Measurements from ENCODE around the gene UBASH3B. TPM values are rescaled to one million over a fixed set of nuclear protein-coding genes. Genes with fewer than 3 reads are reported as not detected.
A peak's percentile ranks its signal among the peaks of the same experiment; 100 is the strongest.
"Not testable (repeated sequence)": the region's sequence is repeated elsewhere in the genome, so short reads cannot be mapped to it uniquely, and the experiment has no call there.

Gene UBASH3B
- total RNA-seq, 1 donor, result 21.4 TPM

DNA sequence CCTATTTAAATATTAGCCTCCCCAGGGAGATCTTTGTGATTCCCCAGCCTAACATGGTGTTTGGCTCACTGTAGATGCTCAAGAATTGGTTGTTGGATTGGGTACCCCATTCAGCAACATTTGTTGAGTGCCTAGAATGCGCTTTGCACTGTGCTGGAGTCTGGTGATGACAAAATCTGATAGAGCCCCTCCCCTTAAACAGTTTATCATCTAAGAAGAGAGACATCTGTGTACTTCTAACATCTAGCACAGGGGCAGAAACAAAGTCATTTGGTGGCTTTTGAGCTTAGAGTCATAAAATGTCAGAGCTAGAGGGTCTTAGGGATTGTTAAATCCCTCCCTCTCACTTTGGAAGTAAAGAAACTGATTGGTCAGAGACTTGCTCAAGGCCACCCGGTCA is 73.0 kb downstream of the UBASH3B start:
- no peaks in the 10 kb centered on the region for H3K27me3 ChIP-seq (ENCODE audit: insufficient read depth, low read length)
- H2AFZ ChIP-seq (ENCODE audit: low read length), result no peak overlapping the region
- no peak for DNase-seq (ENCODE audit: insufficient read length, low spot score, missing footprints)
- H3K4me2 ChIP-seq (ENCODE audit: insufficient read depth, low read length), result no peak overlapping the region
- TF ChIP-seq, protein P1, sequence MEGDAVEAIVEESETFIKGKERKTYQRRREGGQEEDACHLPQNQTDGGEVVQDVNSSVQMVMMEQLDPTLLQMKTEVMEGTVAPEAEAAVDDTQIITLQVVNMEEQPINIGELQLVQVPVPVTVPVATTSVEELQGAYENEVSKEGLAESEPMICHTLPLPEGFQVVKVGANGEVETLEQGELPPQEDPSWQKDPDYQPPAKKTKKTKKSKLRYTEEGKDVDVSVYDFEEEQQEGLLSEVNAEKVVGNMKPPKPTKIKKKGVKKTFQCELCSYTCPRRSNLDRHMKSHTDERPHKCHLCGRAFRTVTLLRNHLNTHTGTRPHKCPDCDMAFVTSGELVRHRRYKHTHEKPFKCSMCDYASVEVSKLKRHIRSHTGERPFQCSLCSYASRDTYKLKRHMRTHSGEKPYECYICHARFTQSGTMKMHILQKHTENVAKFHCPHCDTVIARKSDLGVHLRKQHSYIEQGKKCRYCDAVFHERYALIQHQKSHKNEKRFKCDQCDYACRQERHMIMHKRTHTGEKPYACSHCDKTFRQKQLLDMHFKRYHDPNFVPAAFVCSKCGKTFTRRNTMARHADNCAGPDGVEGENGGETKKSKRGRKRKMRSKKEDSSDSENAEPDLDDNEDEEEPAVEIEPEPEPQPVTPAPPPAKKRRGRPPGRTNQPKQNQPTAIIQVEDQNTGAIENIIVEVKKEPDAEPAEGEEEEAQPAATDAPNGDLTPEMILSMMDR (IDR thresholded peaks at IDR 0.05; ENCODE audit: extremely low read depth, low read depth, low read length), result no peak
- H3K36me3 ChIP-seq (ENCODE audit: insufficient read depth, low read length), result no peaks in the 10 kb centered on the region
- no peaks in the 10 kb centered on the region for H3K9me3 ChIP-seq (ENCODE audit: low read depth, low read length)
- peaks cover 48% of the 10 kb centered on the region for H3K4me1 ChIP-seq (ENCODE audit: insufficient read depth, low read length)
- H3K4me3 ChIP-seq (ENCODE audit: insufficient read depth, low read length), result no peak overlapping the region
- H3K27ac ChIP-seq (ENCODE audit: low read depth, low read length), result no peak overlapping the region
- peaks cover 69% of the 10 kb centered on the region for H3K79me2 ChIP-seq (ENCODE audit: insufficient read depth, low read length)
- H4K20me1 ChIP-seq (ENCODE audit: insufficient read depth, low read length), result no peaks in the 10 kb centered on the region

DNA sequence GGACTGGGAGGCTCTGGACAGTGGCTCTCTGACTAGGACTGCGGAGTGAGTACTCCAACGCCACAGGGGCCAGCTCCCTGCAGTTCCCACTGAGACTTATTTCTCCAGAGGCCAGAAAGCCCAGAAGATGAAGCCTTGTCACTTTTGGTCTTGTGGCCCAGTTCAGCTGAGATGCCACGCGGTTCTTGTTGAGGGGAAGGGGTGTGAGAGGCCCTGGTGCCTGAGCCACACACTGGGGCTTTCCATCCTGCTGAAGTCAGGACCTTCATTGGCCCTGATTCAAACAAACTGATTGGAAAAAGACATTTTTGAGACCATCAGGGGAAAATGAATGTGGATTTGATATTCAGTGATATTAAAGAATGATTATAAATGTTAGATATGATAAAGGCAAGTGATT is 73.6 kb downstream of the UBASH3B start:
- no peak for DNase-seq (ENCODE audit: insufficient read length, low spot score, missing footprints)
- no peaks in the 10 kb centered on the region for H3K27me3 ChIP-seq (ENCODE audit: insufficient read depth, low read length)
- no peak overlapping the region for H3K27ac ChIP-seq (ENCODE audit: low read depth, low read length)
- no peak overlapping the region for H3K4me3 ChIP-seq (ENCODE audit: insufficient read depth, low read length)
- H3K4me1 ChIP-seq (ENCODE audit: insufficient read depth, low read length), result peaks cover 48% of the 10 kb centered on the region
- H4K20me1 ChIP-seq (ENCODE audit: insufficient read depth, low read length), result no peaks in the 10 kb centered on the region
- H2AFZ ChIP-seq (ENCODE audit: low read length), result no peak overlapping the region
- H3K79me2 ChIP-seq (ENCODE audit: insufficient read depth, low read length), result peaks cover 68% of the 10 kb centered on the region
- no peak overlapping the region for H3K4me2 ChIP-seq (ENCODE audit: insufficient read depth, low read length)
- TF ChIP-seq, protein P1 (IDR thresholded peaks at IDR 0.05; ENCODE audit: extremely low read depth, low read depth, low read length), result no peak
- no peaks in the 10 kb centered on the region for H3K36me3 ChIP-seq (ENCODE audit: insufficient read depth, low read length)
- no peaks in the 10 kb centered on the region for H3K9me3 ChIP-seq (ENCODE audit: low read depth, low read length)

DNA sequence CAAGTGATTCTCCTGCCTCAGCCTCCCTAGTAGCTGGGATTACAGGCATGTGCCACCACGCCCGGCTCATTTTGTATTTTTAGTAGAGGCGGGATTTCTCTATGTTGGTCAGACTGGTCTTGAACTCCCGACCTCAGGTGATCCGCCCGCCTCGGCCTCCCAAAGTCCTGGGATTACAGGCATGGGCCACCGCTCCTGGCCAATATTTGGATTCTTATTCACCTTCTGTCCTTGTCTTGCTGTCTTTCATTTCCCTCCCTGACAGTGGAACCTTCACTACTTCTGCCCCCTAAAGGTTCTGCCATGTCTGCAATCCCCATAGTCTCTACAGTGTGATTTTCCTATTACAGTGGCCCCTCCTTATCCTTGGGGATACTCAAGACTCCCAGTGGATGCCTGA is 75.2 kb downstream of the UBASH3B start:
- not testable (repeated sequence) for H2AFZ ChIP-seq (ENCODE audit: low read length)
- peaks cover 42% of the 10 kb centered on the region for H3K4me1 ChIP-seq (ENCODE audit: insufficient read depth, low read length)

DNA sequence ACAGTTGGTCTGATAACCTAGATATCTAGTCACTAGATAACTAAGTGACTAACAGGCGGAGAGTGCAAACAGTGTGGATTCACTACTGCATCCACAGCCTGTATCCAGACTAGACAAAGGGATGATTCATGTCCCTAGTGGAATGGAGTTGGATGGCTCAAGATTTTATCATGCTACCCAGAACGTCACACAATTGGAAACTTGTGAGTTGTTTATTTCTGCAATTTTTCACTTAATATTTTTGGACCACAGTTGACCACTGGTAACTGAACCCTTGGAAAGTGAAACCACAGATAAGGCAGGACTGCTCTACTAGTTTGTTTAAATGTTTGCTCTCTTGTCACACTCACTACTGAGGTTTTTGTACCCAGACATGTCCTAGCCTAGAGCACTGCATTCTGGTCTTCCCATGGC is 76.0 kb downstream of the UBASH3B start:
- Histone ChIP-seq H3K36me3 (ENCODE audit: insufficient read depth, low read length) (no peaks in the 10 kb centered on the region), H3K9me3 (ENCODE audit: low read depth, low read length) (no peaks in the 10 kb centered on the region), H3K4me2 (ENCODE audit: insufficient read depth, low read length) (peak overlapping the region; percentile 38), H3K27ac (ENCODE audit: low read depth, low read length) (peak overlapping the region; percentile 80), H2AFZ (ENCODE audit: low read length) (no peak overlapping the region), H3K27me3 (ENCODE audit: insufficient read depth, low read length) (no peaks in the 10 kb centered on the region), H3K4me3 (ENCODE audit: insufficient read depth, low read length) (no peak overlapping the region), H4K20me1 (ENCODE audit: insufficient read depth, low read length) (peaks cover 3% of the 10 kb centered on the region), H3K79me2 (ENCODE audit: insufficient read depth, low read length) (peaks cover 69% of the 10 kb centered on the region), H3K4me1 (ENCODE audit: insufficient read depth, low read length) (peaks cover 42% of the 10 kb centered on the region)
- peak; percentile 58 for DNase-seq (ENCODE audit: insufficient read length, low spot score, missing footprints)
- TF ChIP-seq, protein P1 (IDR thresholded peaks at IDR 0.05; ENCODE audit: extremely low read depth, low read depth, low read length), result no peak

More for the DNA sequence above, 75.2 kb downstream of the UBASH3B start:
- DNase-seq (ENCODE audit: insufficient read length, low spot score, missing footprints), result peak; percentile 11
- Histone ChIP-seq H3K79me2 (ENCODE audit: insufficient read depth, low read length) (peaks cover 68% of the 10 kb centered on the region), H3K27ac (ENCODE audit: low read depth, low read length) (peak overlapping the region; percentile 80), H3K4me2 (ENCODE audit: insufficient read depth, low read length) (peak overlapping the region; percentile 38)
- H4K20me1 ChIP-seq (ENCODE audit: insufficient read depth, low read length); H3K4me3 ChIP-seq (ENCODE audit: insufficient read depth, low read length); H3K36me3 ChIP-seq (ENCODE audit: insufficient read depth, low read length); H3K9me3 ChIP-seq (ENCODE audit: low read depth, low read length); H3K27me3 ChIP-seq (ENCODE audit: insufficient read depth, low read length): not testable (repeated sequence)

All from osteoblast (primary cell).